Bronchial epithelial cell (primary cell): ENCODE measurements around the gene PNKP. TPM values are rescaled to one million over a fixed set of nuclear protein-coding genes. Genes with fewer than 3 reads are reported as not detected.

Source experiments
- DNase-seq: peaks from one replicate; pipeline ENCODE4 v3.0.0-alpha.2; 2010; ENCODE audit warnings: low read depth
- FAIRE-seq: peaks from 2 replicates; lab custom pipeline; 2011; peaks lifted over from hg19 to GRCh38; lab: Jason Lieb, UNC
- H3K27me3 ChIP-seq: 2 replicates; pipeline ENCODE4 v1.5.1; 2011; ENCODE audit warnings: low read length; ENCODE audit not compliant: control insufficient read depth, insufficient read depth
- H3K36me3 ChIP-seq: 2 replicates; pipeline ENCODE4 v1.5.1; 2011; ENCODE audit warnings: low read length; ENCODE audit not compliant: control insufficient read depth, insufficient read depth
- H3K4me3 ChIP-seq: 2 replicates; pipeline ENCODE4 v1.5.1; 2011; ENCODE audit warnings: mild to moderate bottlenecking, low read depth, low read length, control low read depth
- CTCF ChIP-seq: IDR thresholded peaks from 2 replicates; pipeline ENCODE4 v1.5.1; 2011; ENCODE audit warnings: mild to moderate bottlenecking, moderate library complexity, low read length, control low read depth, inconsistent platforms; ENCODE audit not compliant: insufficient read depth, severe bottlenecking
- total RNA-seq: library from RNA; depleted of rRNA; stranded (reverse); fragments of >200 nt; gene quantifications from 2 replicates; pipeline ENCODE4 v1.2.1, GENCODE V29; 2014

Gene PNKP
- total RNA-seq, 1 donor from 2014 or later: 37.9 TPM

- no peak overlapping the region for H3K4me3 ChIP-seq
- DNase-seq: no peak
- TF ChIP-seq CTCF: no peak
- no peak for FAIRE-seq
- H3K36me3 ChIP-seq: peaks cover 19% of the 10 kb centered on the region
- no peaks in the 10 kb centered on the region for H3K27me3 ChIP-seq
Measured at GRCh38 chr19:49910179-49910578, 42.8 kb upstream of the PNKP start.

- DNase-seq (no peak), FAIRE-seq (no peak)
- Histone ChIP-seq H3K27me3 (no peaks in the 10 kb centered on the region), H3K4me3 (no peak overlapping the region), H3K36me3 (peaks cover 14% of the 10 kb centered on the region)
- TF ChIP-seq CTCF: no peak
Measured at GRCh38 chr19:49908480-49909420, 41.4 kb upstream of the PNKP start.

GRCh38 chr19:49907745-49908446 lies 40.5 kb upstream of the PNKP start:
- TF ChIP-seq CTCF: no peak
- DNase-seq (no peak), FAIRE-seq (no peak)
- Histone ChIP-seq H3K27me3 (no peaks in the 10 kb centered on the region), H3K4me3 (no peak overlapping the region), H3K36me3 (peaks cover 13% of the 10 kb centered on the region)

GRCh38 chr19:49906879-49907564 lies 39.6 kb upstream of the PNKP start:
- Histone ChIP-seq H3K4me3 (no peak overlapping the region), H3K36me3 (peaks cover 11% of the 10 kb centered on the region), H3K27me3 (no peaks in the 10 kb centered on the region)
- DNase-seq (no peak), FAIRE-seq (no peak)
- no peak for TF ChIP-seq CTCF

- Histone ChIP-seq H3K4me3 (no peak overlapping the region), H3K36me3 (peaks cover 9% of the 10 kb centered on the region), H3K27me3 (no peaks in the 10 kb centered on the region)
- no peak for TF ChIP-seq CTCF
- FAIRE-seq: no peak
- no peak for DNase-seq
Measured at GRCh38 chr19:49904136-49904535, 36.8 kb upstream of the PNKP start.
